Mammary epithelial cell (primary cell): Measurements from ENCODE around the gene SPATA24.

Experiments used
- CTCF ChIP-seq, 2 donors: IDR thresholded peaks in 1 of 2; conservative IDR thresholded peaks in 1 of 2; 2 replicates each; pipeline ENCODE4 v1.5.1; 2011 to 2012; ENCODE audit warnings: inconsistent platforms in 2 of 2, low read length in 2 of 2, mild to moderate bottlenecking in 2 of 2, control low read depth in 1 of 2, low read depth in 1 of 2; ENCODE audit not compliant: insufficient read depth in 1 of 2; ENCODE audit errors: extremely low read depth in 1 of 2
- EZH2 ChIP-seq: IDR thresholded peaks from 2 replicates; pipeline ENCODE4 v1.6.1; 2012; ENCODE audit warnings: low read length, inconsistent platforms, borderline replicate concordance

- TF ChIP-seq CTCF (conservative IDR thresholded peaks at IDR 0.05 in 1 of 2, IDR thresholded peaks at IDR 0.05 in 1 of 2; ENCODE audit: extremely low read depth in 1 of 2, insufficient read depth in 1 of 2, low read depth in 1 of 2, low read length in 2 of 2) (no peak), EZH2 (no peak)
Measured at GRCh38 chr5:139407517-139407916, 3.6 kb upstream of the SPATA24 start.
